SU-DHL-6 (cell line): ENCODE measurements around the gene SLC4A8.

Experiments
- H2AFZ ChIP-seq: fragments of 200-600 bp; sonication (generic); 2 replicates; pipeline ENCODE4 v1.6.1; 2014; ENCODE audit warnings: low read depth, mild to moderate bottlenecking, moderate library complexity, mixed read lengths, antibody characterized with exemption, low read length; ENCODE audit not compliant: severe bottlenecking
- H3F3A ChIP-seq: fragments of 200-600 bp; shearing (Covaris generic); 2 replicates; pipeline ENCODE4 v1.6.0; 2016; ENCODE audit warnings: antibody characterized with exemption, mild to moderate bottlenecking; ENCODE audit not compliant: insufficient read depth
- H3K27ac ChIP-seq: fragments of 200-600 bp; sonication (generic); 2 replicates; pipeline ENCODE4 v1.5.1; 2016; ENCODE audit warnings: low read depth, mild to moderate bottlenecking, low read length, moderate library complexity, mixed read lengths
- H3K27me3 ChIP-seq: fragments of 200-600 bp; sonication (generic), shearing (Covaris generic); 2 replicates; pipeline ENCODE4 v1.6.0; 2014; ENCODE audit warnings: mild to moderate bottlenecking, low read length
- H3K36me3 ChIP-seq: fragments of 200-600 bp; sonication (generic); 2 replicates; pipeline ENCODE4 v1.6.1; 2014; ENCODE audit warnings: mild to moderate bottlenecking, low read length, mixed read lengths
- H3K4me2 ChIP-seq: fragments of 300-600, 200-600 bp; shearing (Covaris generic), sonication (generic); 2 replicates; pipeline ENCODE4 v1.6.0; 2014; ENCODE audit warnings: low read length, low read depth, mild to moderate bottlenecking; ENCODE audit not compliant: poor library complexity, severe bottlenecking
- H3K4me3 ChIP-seq: fragments of 200-600 bp; sonication (generic); 2 replicates; pipeline ENCODE4 v1.5.1; 2014; ENCODE audit warnings: antibody characterized with exemption, low read length, mild to moderate bottlenecking, mixed read lengths; ENCODE audit not compliant: insufficient read depth, poor library complexity, severe bottlenecking
- H3K79me2 ChIP-seq: fragments of 200-600 bp; sonication (generic); 2 replicates; pipeline ENCODE4 v1.6.1; 2014; ENCODE audit warnings: mild to moderate bottlenecking, low read length, moderate library complexity; ENCODE audit not compliant: insufficient read depth
- H3K9ac ChIP-seq: fragments of 200-600 bp; sonication (generic); 2 replicates; pipeline ENCODE4 v1.7.0; 2014; ENCODE audit warnings: mild to moderate bottlenecking, low read length
- H3K9me2 ChIP-seq: fragments of 200-600 bp; sonication (generic); replicated peaks from 2 replicates; pipeline ENCODE4 v1.6.1; 2014; ENCODE audit warnings: low read length; ENCODE audit not compliant: insufficient read depth
- H3K9me3 ChIP-seq: fragments of 200-600 bp; sonication (generic); 2 replicates; pipeline ENCODE4 v1.6.1; 2014; ENCODE audit warnings: low read length, mixed read lengths; ENCODE audit not compliant: insufficient read depth
- H4K20me1 ChIP-seq: fragments of 200-600 bp; sonication (generic); 2 replicates; pipeline ENCODE4 v1.6.1; 2014; ENCODE audit warnings: low read depth, mild to moderate bottlenecking, antibody characterized with exemption, low read length, moderate library complexity, mixed read lengths
- CTCF ChIP-seq: fragments of 200-600 bp; sonication (generic); IDR thresholded peaks from one replicate; pipeline ENCODE4 v1.5.1; 2017; ENCODE audit warnings: antibody characterized with exemption, mild to moderate bottlenecking, low read length, moderate library complexity; ENCODE audit not compliant: insufficient read depth, poor library complexity, severe bottlenecking
- EZH2phosphoT487 ChIP-seq: fragments of 200-600 bp; sonication (generic), shearing (Covaris generic); conservative IDR thresholded peaks from 2 replicates; pipeline ENCODE4 v1.6.1; 2018; ENCODE audit warnings: mild to moderate bottlenecking, antibody characterized with exemption, low read length, moderate library complexity, mixed read lengths

Gene SLC4A8

GRCh38 chr12:51403159-51403558, 21.5 kb upstream of the SLC4A8 start:
- H3K36me3 ChIP-seq: no peaks in the 10 kb centered on the region
- no peak overlapping the region for H3K4me3 ChIP-seq
- no peak overlapping the region for H3K27ac ChIP-seq
- no peak overlapping the region for H3K9ac ChIP-seq
- H3K4me2 ChIP-seq: no peak overlapping the region
- H3K9me2 ChIP-seq: no peaks in the 10 kb centered on the region
- no peaks in the 10 kb centered on the region for H3F3A ChIP-seq
- H4K20me1 ChIP-seq: no peaks in the 10 kb centered on the region
- TF ChIP-seq EZH2phosphoT487 (no peak), CTCF (no peak)
- no peak overlapping the region for H2AFZ ChIP-seq
- H3K9me3 ChIP-seq: no peaks in the 10 kb centered on the region
- no peaks in the 10 kb centered on the region for H3K79me2 ChIP-seq
- no peaks in the 10 kb centered on the region for H3K27me3 ChIP-seq

GRCh38 chr12:51403681-51404136, 20.9 kb upstream of the SLC4A8 start:
- no peak overlapping the region for H3K4me3 ChIP-seq
- no peak overlapping the region for H2AFZ ChIP-seq
- no peaks in the 10 kb centered on the region for H4K20me1 ChIP-seq
- H3F3A ChIP-seq: no peaks in the 10 kb centered on the region
- no peak overlapping the region for H3K27ac ChIP-seq
- no peaks in the 10 kb centered on the region for H3K9me3 ChIP-seq
- H3K4me2 ChIP-seq: no peak overlapping the region
- H3K9ac ChIP-seq: no peak overlapping the region
- H3K9me2 ChIP-seq: no peaks in the 10 kb centered on the region
- no peaks in the 10 kb centered on the region for H3K36me3 ChIP-seq
- no peaks in the 10 kb centered on the region for H3K79me2 ChIP-seq
- H3K27me3 ChIP-seq: no peaks in the 10 kb centered on the region
- TF ChIP-seq CTCF (no peak), EZH2phosphoT487 (no peak)

GRCh38 chr12:51404627-51405026, 20.0 kb upstream of the SLC4A8 start:
- Histone ChIP-seq H3K79me2 (no peaks in the 10 kb centered on the region), H4K20me1 (no peaks in the 10 kb centered on the region), H3K27ac (no peak overlapping the region), H3K9ac (no peak overlapping the region), H3K4me2 (no peak overlapping the region), H2AFZ (no peak overlapping the region), H3K4me3 (no peak overlapping the region), H3K9me2 (no peaks in the 10 kb centered on the region), H3F3A (no peaks in the 10 kb centered on the region), H3K27me3 (no peaks in the 10 kb centered on the region), H3K36me3 (no peaks in the 10 kb centered on the region), H3K9me3 (no peaks in the 10 kb centered on the region)
- TF ChIP-seq CTCF (no peak), EZH2phosphoT487 (no peak)
